CD14-positive monocyte (primary cell): ENCODE results near the gene CDH4. TPM values are rescaled to one million over a fixed set of nuclear protein-coding genes. Genes with fewer than 3 reads are reported as not detected.

ENCODE experiments used
- DNase-seq, 3 donors: peaks; one replicate each; pipeline ENCODE4 v3.0.0-alpha.2; 2011 to 2022
- H2AFZ ChIP-seq: 2 replicates; pipeline ENCODE4 v1.6.0; 2012; ENCODE audit warnings: mild to moderate bottlenecking, low read depth, low read length, inconsistent platforms; ENCODE audit not compliant: insufficient read depth, poor library complexity, severe bottlenecking
- H3K27ac ChIP-seq, 2 donors: 1 replicate in 1 of 2; 2 replicates in 1 of 2; pipeline ENCODE4 v1.5.1; 2012 to 2013; ENCODE audit warnings: low read length in 2 of 2, control low read depth in 1 of 2, inconsistent platforms in 1 of 2, low read depth in 1 of 2, mild to moderate bottlenecking in 1 of 2
- H3K27me3 ChIP-seq, 2 donors: one replicate each; pipeline versions ENCODE4 v1.6.0 to v1.6.1; 2011 to 2013; ENCODE audit warnings: low read length in 2 of 2; ENCODE audit not compliant: control insufficient read depth in 2 of 2, insufficient read depth in 2 of 2
- H3K36me3 ChIP-seq, 2 donors: replicated peaks in 1 of 2; 1 replicate in 1 of 2; 2 replicates in 1 of 2; pipeline versions ENCODE4 v1.5.1 to v1.6.1; 2012 to 2013; ENCODE audit warnings: low read length in 2 of 2, control low read depth in 1 of 2, inconsistent platforms in 1 of 2, mild to moderate bottlenecking in 1 of 2; ENCODE audit not compliant: insufficient read depth in 2 of 2, control insufficient read depth in 1 of 2
- H3K4me1 ChIP-seq, 2 donors: 1 replicate in 1 of 2; 2 replicates in 1 of 2; pipeline versions ENCODE4 v1.5.1 to v1.6.1; 2012 to 2013; ENCODE audit warnings: low read length in 2 of 2, control low read depth in 1 of 2, inconsistent platforms in 1 of 2, mild to moderate bottlenecking in 1 of 2, moderate library complexity in 1 of 2; ENCODE audit not compliant: insufficient read depth in 2 of 2, control insufficient read depth in 1 of 2
- H3K4me2 ChIP-seq: replicated peaks from 2 replicates; pipeline ENCODE3; 2012; ENCODE audit warnings: low read length, moderate library complexity, mild to moderate bottlenecking; ENCODE audit not compliant: poor library complexity, severe bottlenecking; ENCODE audit errors: extremely low read depth
- H3K4me3 ChIP-seq, 3 experiments: fragments of 200-600 bp in 1 of 3; sonication (generic) in 1 of 3; replicated peaks in 1 of 3; 1 replicate in 2 of 3; 2 replicates in 1 of 3; pipeline ENCODE4 v1.5.1; 2011 to 2013; ENCODE audit warnings: low read length in 3 of 3, mild to moderate bottlenecking in 3 of 3, control low read depth in 2 of 3, low read depth in 2 of 3, inconsistent platforms in 1 of 3, moderate library complexity in 1 of 3
- H3K79me2 ChIP-seq: 2 replicates; pipeline ENCODE4 v1.6.0; 2012; ENCODE audit warnings: mild to moderate bottlenecking, control low read depth, inconsistent platforms, low read length, moderate library complexity; ENCODE audit not compliant: insufficient read depth
- H3K9ac ChIP-seq: 2 replicates; pipeline ENCODE4 v1.6.0; 2017; ENCODE audit warnings: low read length, mild to moderate bottlenecking; ENCODE audit not compliant: insufficient read depth, poor library complexity, severe bottlenecking
- H3K9me3 ChIP-seq, 2 donors: replicated peaks in 1 of 2; 1 replicate in 1 of 2; 2 replicates in 1 of 2; pipeline versions ENCODE4 v1.5.1 to v1.6.1; 2012 to 2013; ENCODE audit warnings: low read length in 2 of 2, control low read depth in 1 of 2; ENCODE audit not compliant: control insufficient read depth in 1 of 2, insufficient read depth in 1 of 2
- H4K20me1 ChIP-seq: 2 replicates; pipeline ENCODE4 v1.6.0; 2012; ENCODE audit warnings: mild to moderate bottlenecking, low read length, control low read depth, moderate library complexity; ENCODE audit not compliant: insufficient read depth
- H3K27ac Mint-ChIP-seq, 7 donors: one replicate each; pipeline ENCODE4 v1.8.0; 2020; ENCODE audit warnings: mild to moderate bottlenecking in 7 of 7, mixed read lengths in 7 of 7, moderate library complexity in 6 of 7, inconsistent platforms in 2 of 7
- H3K27me3 Mint-ChIP-seq, 3 donors: one replicate each; pipeline ENCODE4 v1.8.0; 2021 to 2022; ENCODE audit warnings: low read depth in 3 of 3, mild to moderate bottlenecking in 3 of 3, mixed read lengths in 3 of 3, moderate library complexity in 3 of 3, inconsistent platforms in 1 of 3
- H3K36me3 Mint-ChIP-seq, 2 donors: one replicate each; pipeline ENCODE4 v1.8.0; 2020; ENCODE audit warnings: mixed read lengths in 2 of 2, inconsistent platforms in 1 of 2, mild to moderate bottlenecking in 1 of 2
- H3K4me1 Mint-ChIP-seq: one replicate; pipeline ENCODE4 v1.8.0; 2020; ENCODE audit warnings: mild to moderate bottlenecking, mixed read lengths
- H3K4me3 Mint-ChIP-seq, 2 donors: one replicate each; pipeline ENCODE4 v1.8.0; 2020; ENCODE audit warnings: mild to moderate bottlenecking in 2 of 2, mixed read lengths in 2 of 2, moderate library complexity in 1 of 2
- H3K9me3 Mint-ChIP-seq, 7 donors: one replicate each; pipeline ENCODE4 v1.8.0; 2020 to 2022; ENCODE audit warnings: mixed read lengths in 7 of 7, mild to moderate bottlenecking in 6 of 7, moderate library complexity in 6 of 7, inconsistent platforms in 2 of 7
- CTCF ChIP-seq: fragments of 200-600 bp; IDR thresholded peaks from one replicate; pipeline ENCODE4 v1.8.0; 2022; ENCODE audit warnings: antibody characterized with exemption, mild to moderate bottlenecking
- WGBS: methylation state at CpG from one replicate; pipeline ENCODE4 v1.1.5; 2013; ENCODE audit warnings: missing lambda C conversion rate; ENCODE audit not compliant: insufficient coverage; 5-methylcytosine and 5-hydroxymethylcytosine counted together
- intact Hi-C, 2 donors: fragments of 100-400 bp; cut with micrococcal nuclease; formaldehyde crosslinking; loops; one replicate each; pipeline versions ENCODE4 v1.15.0 to v1.15.1; 2023
- polyA plus RNA-seq, 3 donors: library from polyadenylated mRNA; depleted of rRNA in 1 of 3; unstranded in 2 of 3; stranded (reverse) in 1 of 3; fragments of 300-500 nt in 2 of 3; fragments of >200 nt in 1 of 3; fragmentation: Illumina TruSeq in 2 of 3; gene quantifications; 1 replicate in 2 of 3; 2 replicates in 1 of 3; pipeline ENCODE4 v1.2.3, GENCODE V29; 2012 to 2021

CDH4 gene
- polyA plus RNA-seq, 3 donors, result not detected

DNA sequence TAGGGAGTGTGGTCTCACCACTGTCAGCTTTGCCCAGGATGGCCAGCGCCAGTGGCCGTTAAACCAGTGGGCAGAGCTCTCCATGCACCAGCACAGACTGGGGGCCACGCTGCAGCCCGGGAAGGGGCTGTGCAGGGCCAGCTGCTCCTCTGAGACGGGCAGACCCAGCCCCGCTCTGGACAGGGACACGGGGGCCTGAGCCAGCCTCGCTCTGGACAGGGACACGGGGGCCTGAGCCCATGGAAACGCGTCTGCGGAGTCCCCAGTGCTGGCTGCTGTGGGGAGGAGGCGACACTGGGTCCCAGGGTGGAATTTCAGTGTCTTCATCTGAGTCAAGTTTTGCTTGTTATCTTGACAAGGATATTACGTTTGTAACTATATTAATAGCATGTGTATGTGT lies 402.7 kb downstream of the CDH4 start:
- Histone ChIP-seq H3K27ac (no peak overlapping the region), H3K79me2 (no peaks in the 10 kb centered on the region), H3K27me3 (no peaks in the 10 kb centered on the region), H4K20me1 (no peaks in the 10 kb centered on the region), H3K4me2 (no peak overlapping the region), H3K9ac (no peak overlapping the region), H3K4me3 (no peak overlapping the region), H3K9me3 (peaks cover 9 to 73% of the 10 kb centered on the region in 2 donors), H3K36me3 (no peaks in the 10 kb centered on the region), H2AFZ (no peak overlapping the region), H3K4me1 (no peaks in the 10 kb centered on the region)
- H3K4me1 Mint-ChIP-seq, result no peaks in the 10 kb centered on the region
- TF ChIP-seq CTCF, result no peak
- intact Hi-C loops, result no loop called here
- H3K27me3 Mint-ChIP-seq, result peaks cover 0 to 5% (median 2%) of the 10 kb centered on the region in 3 donors
- WGBS, result 98% methylated on average over 14 of the region's 14 CpGs
- H3K9me3 Mint-ChIP-seq, result peaks cover 2 to 57% (median 28%) of the 10 kb centered on the region in 7 donors
- H3K36me3 Mint-ChIP-seq, result no peaks in the 10 kb centered on the region
- peak overlapping the region in 1 of 7 donors; percentile 31 for H3K27ac Mint-ChIP-seq
- no peak for DNase-seq
- H3K4me3 Mint-ChIP-seq, result no peak overlapping the region

- H3K9me3 Mint-ChIP-seq, result peaks cover 2 to 61% (median 26%) of the 10 kb centered on the region in 7 donors
- Histone ChIP-seq H3K4me1 (no peaks in the 10 kb centered on the region), H4K20me1 (no peaks in the 10 kb centered on the region), H2AFZ (no peak overlapping the region), H3K36me3 (no peaks in the 10 kb centered on the region), H3K9me3 (peaks cover 9 to 77% of the 10 kb centered on the region in 2 donors), H3K4me2 (no peak overlapping the region), H3K27ac (no peak overlapping the region), H3K79me2 (no peaks in the 10 kb centered on the region), H3K27me3 (no peaks in the 10 kb centered on the region), H3K4me3 (no peak overlapping the region), H3K9ac (no peak overlapping the region)
- no peak for TF ChIP-seq CTCF
- H3K4me1 Mint-ChIP-seq, result no peaks in the 10 kb centered on the region
- peaks cover 0 to 2% (median 2%) of the 10 kb centered on the region in 3 donors for H3K27me3 Mint-ChIP-seq
- DNase-seq, result no peak
- intact Hi-C loops, result no loop called here
- H3K4me3 Mint-ChIP-seq, result no peak overlapping the region
- 85% methylated on average over 10 of the region's 10 CpGs for WGBS
- H3K36me3 Mint-ChIP-seq, result no peaks in the 10 kb centered on the region
- no peak overlapping the region for H3K27ac Mint-ChIP-seq
Observed at GRCh38 chr20:61655591-61655990, 403.5 kb downstream of the CDH4 start.
